ENCODE data around the gene GNA14. TPM values are rescaled to one million over a fixed set of nuclear protein-coding genes. Genes with fewer than 3 reads are reported as not detected.

GNA14 gene
- polyA plus RNA-seq, 2 of the 4 experiments (the other 2 are of a cell fraction), result 0.04 to 0.06 TPM

GRCh38 chr9:77392328-77392727, 255.8 kb downstream of the GNA14 start:
- ATAC-seq, result no peak
- FAIRE-seq, result no peak
- Histone ChIP-seq H3K4me3 (no peak overlapping the region), H3K4me1 (no peaks in the 10 kb centered on the region), H3K27ac (no peak overlapping the region), H3K9me3 (no peaks in the 10 kb centered on the region), H3K4me2 (no peak overlapping the region)
- CTCF ChIA-PET, result no interaction called here
- 83% methylated on average over 7 of the region's 7 CpGs for WGBS (ENCODE audit: missing lambda C conversion rate)
- POLR2A ChIA-PET, result no interaction called here
- no peak for DNase-seq (ENCODE audit: low read depth in 1 of 2, low spot score in 1 of 2)
- TF ChIP-seq HOXB13 (CRISPR knock-in tag; IDR thresholded peaks at IDR 0.05; ENCODE audit: low read depth), result no peak
- no peak for TF ChIP-seq BCL3 (IDR thresholded peaks at IDR 0.05)
- no peak for TF ChIP-seq SREBF2 (IDR thresholded peaks at IDR 0.05)
- no peak for TF ChIP-seq USF2 (IDR thresholded peaks at IDR 0.05)
- TF ChIP-seq ATOH8 (CRISPR knock-in tag; IDR thresholded peaks at IDR 0.05; ENCODE audit: low read depth), result no peak
- no peak for TF ChIP-seq CBX2 (IDR thresholded peaks at IDR 0.05; ENCODE audit: borderline replicate concordance, low read depth)
- TF ChIP-seq HEYL (CRISPR knock-in tag; IDR thresholded peaks at IDR 0.05), result no peak
- no peak for TF ChIP-seq HOXA7 (CRISPR knock-in tag; IDR thresholded peaks at IDR 0.05)

GRCh38 chr9:77391834-77392233, 256.3 kb downstream of the GNA14 start:
- Histone ChIP-seq H3K4me2 (no peak overlapping the region), H3K9me3 (no peaks in the 10 kb centered on the region), H3K27ac (no peak overlapping the region), H3K4me1 (no peaks in the 10 kb centered on the region), H3K4me3 (no peak overlapping the region)
- ATAC-seq (no peak), FAIRE-seq (no peak), DNase-seq (ENCODE audit: low read depth in 1 of 2, low spot score in 1 of 2) (no peak)
- ChIA-PET CTCF (no interaction called here), POLR2A (no interaction called here)
- TF ChIP-seq NFE2L2 (conservative IDR thresholded peaks at IDR 0.05; ENCODE audit: low read length), result no peak
- no peak for TF ChIP-seq GATA3 (IDR thresholded peaks at IDR 0.05; ENCODE audit: borderline replicate concordance)
- no peak for TF ChIP-seq CHD4 (IDR thresholded peaks at IDR 0.05; ENCODE audit: borderline replicate concordance)
- TF ChIP-seq CHD2 (IDR thresholded peaks at IDR 0.05; ENCODE audit: low read length, partially characterized antibody), result no peak
- no peak for TF ChIP-seq POLR2AphosphoS2 (conservative IDR thresholded peaks at IDR 0.05; ENCODE audit: low read length)
- TF ChIP-seq NPAS2 (CRISPR knock-in tag; IDR thresholded peaks at IDR 0.05; ENCODE audit: borderline replicate concordance), result no peak
- TF ChIP-seq RCOR1 (IDR thresholded peaks at IDR 0.05; ENCODE audit: low read depth, low read length), result no peak
- TF ChIP-seq ZFP36 (IDR thresholded peaks at IDR 0.05; ENCODE audit: borderline replicate concordance, partially characterized antibody), result no peak
- no peak for TF ChIP-seq POLR2A (IDR thresholded peaks at IDR 0.05; ENCODE audit: low read length)
- no peak for TF ChIP-seq MAX (IDR thresholded peaks at IDR 0.05)
- TF ChIP-seq TP53 (CRISPR knock-in tag; IDR thresholded peaks at IDR 0.05), result no peak
- TF ChIP-seq RAD21 (conservative IDR thresholded peaks at IDR 0.05 in 1 of 2, IDR thresholded peaks at IDR 0.05 in 1 of 2), result no peak
- TF ChIP-seq E2F6 (IDR thresholded peaks at IDR 0.05; ENCODE audit: borderline replicate concordance, low read depth), result no peak
- 94% methylated on average over 3 of the region's 3 CpGs for WGBS (ENCODE audit: missing lambda C conversion rate)

GRCh38 chr9:77386187-77386586, 261.9 kb downstream of the GNA14 start:
- POLR2A ChIA-PET, result no interaction called here
- TF ChIP-seq EP300 (IDR thresholded peaks at IDR 0.05) (no peak), MYC (IDR thresholded peaks at IDR 0.05; ENCODE audit: borderline replicate concordance, low read length) (no peak), REST (IDR thresholded peaks at IDR 0.05) (no peak), CHD2 (IDR thresholded peaks at IDR 0.05; ENCODE audit: low read length, partially characterized antibody) (no peak), ATOH8 (CRISPR knock-in tag; IDR thresholded peaks at IDR 0.05; ENCODE audit: low read depth) (no peak), KDM1A (IDR thresholded peaks at IDR 0.05; ENCODE audit: low read depth) (no peak), ZNF302 (CRISPR knock-in tag; IDR thresholded peaks at IDR 0.05) (no peak)
- FAIRE-seq (no peak), ATAC-seq (no peak), DNase-seq (ENCODE audit: low read depth in 1 of 2, low spot score in 1 of 2) (no peak)
- CTCF ChIA-PET, result no interaction called here
- Histone ChIP-seq H3K9me3 (no peaks in the 10 kb centered on the region), H3K4me2 (no peak overlapping the region), H3K4me1 (peaks cover 5% of the 10 kb centered on the region; the same call in 2 of the 3 replicates), H3K4me3 (no peak overlapping the region), H3K27ac (no peak overlapping the region)
- 97% methylated on average over 1 of the region's 1 CpG for WGBS (ENCODE audit: missing lambda C conversion rate)
